GM19395 (cell line): Measurements from ENCODE around the gene FASN.
"Not testable (repeated sequence)": the region's sequence is repeated elsewhere in the genome, so short reads cannot be mapped to it uniquely, and the experiment has no call there.

ENCODE experiments used
- ATAC-seq: cut with Tn5 transposase; IDR thresholded peaks from one replicate; pipeline ENCODE4 v1.9.1; 2021; ENCODE audit warnings: mild to moderate bottlenecking, moderate library complexity; ENCODE audit not compliant: unreplicated experiment

FASN gene

GRCh38 chr17:82047914-82048570 lies 50.0 kb downstream of the FASN start:
- no peak for ATAC-seq

GRCh38 chr17:82047379-82047778 lies 50.7 kb downstream of the FASN start:
- ATAC-seq: no peak

GRCh38 chr17:82046903-82047302 lies 51.1 kb downstream of the FASN start:
- no peak for ATAC-seq

GRCh38 chr17:82045936-82046484 lies 52.0 kb downstream of the FASN start:
- no peak for ATAC-seq

DNA sequence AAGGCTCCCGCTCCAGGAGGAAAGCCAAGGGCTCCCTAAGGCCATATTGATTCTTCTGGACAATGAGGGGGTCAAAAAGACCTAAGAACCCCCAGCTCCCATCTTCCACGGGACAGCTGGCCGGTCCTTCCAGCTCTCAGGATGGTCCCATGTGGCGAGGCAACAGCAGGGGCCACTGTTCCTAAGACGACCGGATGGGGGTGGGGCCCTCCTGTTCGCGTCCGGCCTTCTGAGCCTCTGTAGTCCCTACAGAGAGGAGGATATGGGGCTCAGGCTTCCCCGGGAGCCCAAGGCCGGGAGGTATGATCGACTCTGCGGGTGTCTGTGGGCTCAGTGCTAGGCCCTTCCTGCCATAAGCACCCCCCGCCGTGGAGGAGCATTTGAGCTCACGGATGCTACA lies 54.5 kb downstream of the FASN start:
- ATAC-seq: no peak

GRCh38 chr17:82042649-82043048 lies 55.4 kb downstream of the FASN start:
- no peak for ATAC-seq

GRCh38 chr17:82041144-82041814 lies 56.8 kb downstream of the FASN start:
- ATAC-seq: no peak

DNA sequence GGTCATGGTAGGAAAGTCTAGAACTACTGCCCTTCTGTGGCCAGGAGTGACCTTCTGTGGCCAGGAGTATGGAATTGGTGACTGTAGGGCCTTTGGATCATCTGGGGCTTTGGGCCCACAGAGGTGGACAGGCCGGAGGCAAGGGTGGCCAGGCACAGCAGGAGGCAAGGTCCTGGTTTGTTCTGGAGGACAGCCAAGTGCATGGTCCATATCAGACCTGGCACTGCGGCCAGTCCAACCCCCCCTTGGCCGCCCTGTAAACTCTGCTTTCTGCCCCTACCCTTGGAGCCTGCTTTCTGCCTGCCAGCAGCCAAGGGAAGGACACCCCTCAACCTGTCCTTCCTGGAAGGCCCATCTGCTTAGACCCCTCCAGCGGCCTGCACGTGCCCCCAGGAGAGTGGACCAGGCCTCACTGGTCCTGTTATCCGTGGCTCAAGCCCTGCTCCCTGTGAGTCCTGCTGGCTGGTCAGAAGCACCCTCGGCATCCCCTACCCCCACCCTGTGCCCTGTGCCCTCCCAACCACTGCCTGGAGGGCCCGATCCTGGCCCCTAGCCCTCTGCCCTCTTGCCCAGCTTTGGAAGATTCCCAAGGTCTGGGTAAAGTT lies 58.2 kb downstream of the FASN start:
- no peak for ATAC-seq

- ATAC-seq: not testable (repeated sequence)
These were observed 59.1 kb downstream of the FASN start for GRCh38 chr17:82038796-82039409.

- ATAC-seq: no peak
These were observed 60.2 kb downstream of the FASN start for GRCh38 chr17:82037889-82038195.

DNA sequence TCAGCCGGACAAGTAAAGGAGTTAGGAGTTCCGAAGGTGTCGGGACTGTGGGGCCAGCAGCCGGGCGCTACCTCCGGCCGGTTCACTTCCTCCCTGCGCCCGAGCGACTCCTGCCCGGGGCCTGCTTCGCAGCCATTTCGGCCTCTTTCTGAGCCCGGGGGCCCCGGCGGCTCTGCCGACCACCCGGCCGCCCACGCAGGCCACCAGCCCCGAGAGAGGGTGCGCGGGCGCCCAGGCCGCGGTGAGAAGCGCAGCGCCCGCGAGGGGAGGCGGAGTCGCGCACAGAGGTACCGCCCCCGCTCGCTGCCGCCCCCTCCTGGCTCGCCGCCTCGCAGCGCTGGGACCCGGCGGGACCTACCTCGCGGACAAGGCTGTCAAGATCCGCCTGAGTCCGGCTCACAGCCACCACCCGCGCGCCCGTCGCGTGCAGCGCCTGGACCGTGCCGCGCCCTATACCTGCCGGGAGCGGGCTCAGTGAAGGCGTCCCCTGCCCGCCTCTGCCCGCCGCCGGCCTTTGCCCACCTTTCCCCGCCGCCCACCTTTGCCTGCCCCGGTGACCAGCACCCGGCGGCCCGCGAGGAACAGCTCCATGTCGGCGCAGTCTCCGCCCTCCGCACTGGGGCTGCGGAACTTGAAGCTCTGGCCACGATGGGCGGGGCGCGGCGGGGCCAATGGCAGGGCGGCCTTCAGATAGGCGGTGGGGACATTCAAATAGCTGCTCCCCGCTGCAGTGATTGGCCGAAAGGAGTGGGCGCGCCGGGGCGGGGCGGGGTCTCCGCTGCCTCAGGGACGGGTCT lies 60.7 kb downstream of the FASN start, which contains the start of gene DCXR:
Gene DCXR (minus strand): TSS at position 606 of the 797 bp plus-strand sequence. CDS start 15 bp downstream, at position 591.
- peak; percentile 89 for ATAC-seq

DNA sequence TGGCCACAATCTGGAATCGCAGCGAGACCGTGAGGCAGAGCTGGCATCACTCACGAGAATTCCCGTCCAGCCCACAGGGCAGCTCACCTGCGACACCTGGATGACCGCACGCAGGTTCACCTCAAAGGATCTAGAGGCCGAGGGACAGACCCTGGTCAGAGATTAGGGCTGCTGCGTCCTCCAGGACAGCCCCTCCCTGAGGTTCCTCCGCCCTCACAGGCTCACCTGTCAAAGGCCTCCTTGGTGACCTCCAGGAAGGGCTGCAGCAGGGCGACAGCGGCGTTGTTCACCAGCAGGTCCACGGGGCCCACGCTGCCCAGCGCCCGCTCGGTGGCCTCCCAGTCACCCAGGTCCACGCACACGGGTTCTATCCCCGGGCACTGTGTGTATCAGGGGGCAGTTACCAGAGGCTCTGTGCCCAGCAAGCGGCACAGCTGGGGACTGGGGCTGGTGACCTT lies 61.4 kb downstream of the FASN start:
- no peak for ATAC-seq

GRCh38 chr17:82035956-82036633 lies 61.9 kb downstream of the FASN start:
- ATAC-seq: no peak

GRCh38 chr17:82035488-82035887 lies 62.5 kb downstream of the FASN start:
- no peak for ATAC-seq

DNA sequence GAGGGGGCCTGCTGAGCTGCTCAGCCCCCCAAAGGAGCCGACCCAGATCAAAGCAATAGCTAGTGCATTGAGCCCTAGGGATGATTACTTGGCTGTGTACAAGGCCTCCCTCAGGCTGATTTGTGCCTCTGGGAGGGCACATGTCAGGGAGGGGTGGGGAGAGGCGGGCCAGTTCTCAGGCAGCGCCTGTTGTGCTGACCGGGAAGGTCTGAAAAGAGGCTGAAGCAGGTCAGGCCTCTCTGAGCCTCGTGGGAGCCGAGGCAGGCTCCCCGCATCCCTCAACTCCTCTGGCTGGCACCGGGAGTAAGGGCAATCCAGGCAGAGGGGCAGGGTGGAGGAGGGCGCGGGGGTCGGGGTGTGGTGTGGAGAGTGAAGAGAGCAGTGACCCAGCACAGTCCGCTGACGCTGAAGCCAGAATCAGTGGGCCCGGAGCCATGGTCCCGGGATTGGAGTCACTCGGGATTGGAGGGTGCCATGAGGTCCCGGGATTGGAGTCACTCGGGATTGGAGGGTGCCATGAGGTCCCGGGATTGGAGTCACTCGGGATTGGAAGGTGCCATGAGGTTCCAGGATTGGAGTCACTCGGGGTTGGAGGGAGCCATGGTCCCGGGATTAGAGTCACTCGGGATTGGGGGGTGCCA lies 63.5 kb downstream of the FASN start:
- ATAC-seq: no peak

GRCh38 chr17:82033359-82034085 lies 64.5 kb downstream of the FASN start:
- no peak for ATAC-seq

DNA sequence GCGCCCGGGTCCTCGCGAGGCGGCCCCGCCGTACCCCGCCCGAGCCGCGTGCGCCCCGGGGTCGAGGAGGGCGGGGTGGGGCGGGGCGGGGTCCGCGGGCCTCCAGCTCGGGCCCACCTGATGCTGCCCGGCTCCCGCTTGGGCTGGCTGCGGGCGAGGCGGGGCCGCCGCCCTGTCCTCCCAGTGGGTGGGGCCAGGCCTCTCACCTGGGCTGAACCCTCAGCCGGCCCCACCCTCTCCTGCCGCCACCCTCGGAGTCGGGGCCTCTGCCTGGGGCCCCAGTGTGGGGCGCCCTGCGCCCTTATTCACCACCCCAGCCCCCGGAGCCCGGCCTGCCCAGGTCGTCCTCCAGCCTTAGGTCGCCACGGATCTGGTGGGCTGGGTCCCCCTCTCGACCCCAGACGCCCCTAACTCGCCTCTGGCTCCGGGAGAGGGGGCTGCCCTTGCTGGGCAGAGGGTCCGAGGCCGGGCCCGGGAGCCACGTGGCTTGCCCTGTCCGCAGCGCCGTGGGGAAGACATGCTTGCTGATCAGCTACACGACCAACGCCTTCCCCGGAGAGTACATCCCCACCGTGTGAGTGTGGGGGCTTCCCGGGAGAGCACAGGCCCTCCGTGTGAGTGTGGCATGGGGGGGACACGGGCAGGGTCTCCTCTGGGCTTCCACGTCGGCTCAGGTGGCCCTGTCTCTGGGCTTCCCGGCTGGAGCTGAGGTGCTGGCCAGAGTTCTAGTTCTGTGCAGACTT lies 66.0 kb downstream of the FASN start:
- ATAC-seq: no peak

DNA sequence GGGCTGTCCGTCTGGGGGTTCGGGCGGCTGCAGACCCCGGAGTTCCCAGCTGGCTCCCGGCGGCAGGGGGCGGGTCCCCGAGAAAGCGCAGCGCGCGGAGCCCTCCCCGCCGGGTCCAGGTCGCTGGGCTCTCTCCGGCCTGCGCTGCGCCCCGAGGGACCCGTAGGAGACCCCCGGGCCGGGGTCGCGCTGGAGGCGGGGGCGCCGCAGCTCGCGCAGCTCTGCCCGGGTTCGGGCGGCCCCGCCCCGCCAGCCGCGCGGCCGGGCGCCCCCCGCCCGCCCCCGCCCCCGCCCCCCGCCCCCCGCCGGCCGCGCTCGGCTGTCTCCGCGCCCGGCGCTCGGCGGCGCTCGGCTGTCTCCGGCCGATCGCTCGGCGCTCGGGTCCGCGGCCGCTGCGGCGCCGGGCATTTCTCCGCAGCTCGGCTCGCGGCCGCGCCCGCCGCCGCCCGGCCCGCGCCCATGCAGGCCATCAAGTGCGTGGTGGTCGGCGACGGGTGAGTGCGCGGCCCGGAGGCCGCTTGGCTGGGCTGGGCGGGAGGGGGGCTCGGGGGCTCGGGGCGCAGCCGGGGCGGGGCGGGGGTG lies 66.6 kb downstream of the FASN start, which contains the start of gene RAC3:
Gene RAC3 (plus strand): TSS at position 376 of the 582 bp plus-strand sequence. CDS start 84 bp downstream, at position 460.
- ATAC-seq: no peak
